NCI-H345 treated with DMSO at 0.1 percent for 48 hours (cell line): Measurements from ENCODE around the gene DAPK2.
"Not testable (repeated sequence)": the region's sequence is repeated elsewhere in the genome, so short reads cannot be mapped to it uniquely, and the experiment has no call there.

Experiments
- DNase-seq: peaks from one replicate; lab custom pipeline; 2025; ENCODE audit not compliant: unreplicated experiment; lab: John Stamatoyannopoulos, UW

Gene DAPK2

DNA sequence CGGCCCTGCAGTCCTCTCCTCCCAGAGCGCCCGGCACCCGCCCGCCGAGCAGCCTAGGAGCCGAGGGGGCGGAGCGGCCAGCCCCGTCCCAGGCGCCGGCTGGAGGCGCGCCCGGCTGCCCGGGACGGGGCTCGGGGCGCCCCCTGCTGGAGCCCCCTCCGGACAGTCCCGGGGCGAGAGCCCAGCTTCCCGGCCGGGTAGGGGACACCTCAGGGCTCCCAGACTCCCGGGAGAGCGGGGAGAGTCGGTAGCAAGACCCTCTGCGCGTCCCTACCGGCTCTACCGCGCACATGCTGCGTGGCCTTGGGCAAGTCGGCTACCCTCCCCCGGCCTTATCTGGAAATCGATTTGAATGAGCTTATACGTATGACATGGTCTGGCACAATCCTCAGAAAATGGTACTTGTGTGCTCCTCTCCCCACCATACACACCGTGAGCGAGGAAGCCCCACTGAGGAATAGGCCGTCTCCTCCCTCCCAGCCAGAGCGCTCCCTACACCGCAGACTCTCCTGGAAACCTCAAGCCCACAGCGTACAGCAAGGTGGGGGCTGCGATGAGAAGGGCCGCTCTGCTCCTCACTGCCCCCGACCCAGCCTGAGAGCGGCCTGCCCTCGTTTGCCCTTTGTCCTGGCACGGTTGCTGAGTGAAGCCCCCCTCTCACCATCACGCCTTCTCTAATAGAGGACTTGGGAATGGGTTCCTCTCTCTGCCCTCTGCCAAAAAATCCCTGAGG is at the start of gene DAPK2:
Gene DAPK2, minus strand, starts transcription at position 65 of the 733 bp plus-strand sequence. CDS start 6,224 bp downstream, outside the sequence.
- no peak for DNase-seq

- DNase-seq = no peak
Measured at GRCh38 chr15:64095431-64095794, 49.1 kb upstream of the DAPK2 start.

DNA sequence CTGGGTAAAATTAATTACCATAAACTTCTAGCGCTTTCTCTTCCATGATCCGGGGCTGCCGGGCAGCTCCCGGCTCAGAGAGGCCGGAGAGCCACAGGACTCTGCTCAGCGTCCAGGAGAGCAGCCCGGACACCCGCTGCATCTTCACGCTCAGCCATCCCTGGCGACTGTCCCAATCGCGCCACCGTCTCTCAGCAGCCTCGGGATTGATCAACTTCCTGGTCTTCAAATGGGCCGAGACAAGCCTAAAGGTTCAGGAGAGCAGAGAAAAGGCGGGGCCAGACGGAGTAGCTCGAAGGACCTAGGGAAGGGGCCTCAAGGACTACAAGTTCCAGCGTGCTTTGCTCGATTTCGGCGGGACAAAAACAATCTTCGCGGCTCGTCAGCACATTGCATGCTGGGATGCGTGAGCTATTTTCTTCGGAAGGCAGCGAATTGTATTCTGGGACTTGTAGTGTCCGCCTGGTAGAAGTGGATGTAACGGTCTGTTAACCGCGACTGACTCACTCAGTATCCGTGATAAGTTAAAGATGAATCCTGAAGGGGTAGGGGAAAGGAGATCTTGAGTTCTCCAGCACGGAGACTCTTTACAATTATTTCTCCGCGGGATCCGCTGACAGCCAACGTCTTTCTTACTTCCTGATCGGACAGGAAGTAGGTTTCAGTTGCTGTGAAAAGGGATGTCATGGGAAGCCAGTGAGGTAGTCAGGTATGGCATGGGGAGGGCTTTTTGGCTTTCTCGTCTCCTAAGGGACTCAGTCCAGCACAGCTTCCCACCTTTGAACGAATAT is 47.5 kb upstream of the DAPK2 start, which contains the start of gene CIAO2A:
Gene CIAO2A, minus strand, starts transcription at position 212 of the 791 bp plus-strand sequence. Its CDS starts 70 bp downstream, at position 142.
- DNase-seq = peak; percentile 92

GRCh38 chr15:64092864-64093626 is 46.8 kb upstream of the DAPK2 start:
- DNase-seq = no peak

GRCh38 chr15:64092075-64092820 is 46.0 kb upstream of the DAPK2 start:
- no peak for DNase-seq

GRCh38 chr15:64090527-64090926 is 44.2 kb upstream of the DAPK2 start:
- DNase-seq = no peak

GRCh38 chr15:64089543-64090280 is 43.4 kb upstream of the DAPK2 start:
- no peak for DNase-seq

GRCh38 chr15:64082757-64083156 is 36.5 kb upstream of the DAPK2 start:
- no peak for DNase-seq

- not testable (repeated sequence) for DNase-seq
Measured at GRCh38 chr15:64073496-64073895, 27.2 kb upstream of the DAPK2 start.

- no peak for DNase-seq
Measured at GRCh38 chr15:64072812-64073211, 26.5 kb upstream of the DAPK2 start.

- no peak for DNase-seq
Measured at GRCh38 chr15:64071931-64072765, 25.9 kb upstream of the DAPK2 start.

- DNase-seq = no peak
Measured at GRCh38 chr15:64070965-64071851, 24.9 kb upstream of the DAPK2 start.

- no peak for DNase-seq
Measured at GRCh38 chr15:64070106-64070505, 23.8 kb upstream of the DAPK2 start.

DNA sequence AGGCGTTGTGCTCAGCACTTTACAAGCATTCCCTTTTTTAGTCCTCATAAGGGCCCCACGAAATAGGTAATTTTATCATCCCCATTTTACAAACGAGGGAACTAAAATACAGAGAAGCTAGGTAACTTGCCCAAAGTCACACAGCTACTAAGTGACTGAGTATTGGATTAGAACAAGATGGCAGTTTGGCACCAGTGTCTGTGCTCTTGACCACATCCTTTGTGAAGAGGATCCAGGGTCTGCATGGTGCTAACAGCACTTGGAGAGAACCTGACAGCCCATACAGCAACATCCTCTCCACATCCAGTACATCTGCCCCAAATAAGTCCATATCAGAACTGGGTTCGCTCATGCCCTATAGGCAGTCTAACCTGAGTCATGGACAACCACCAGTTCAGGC is 21.8 kb upstream of the DAPK2 start:
- DNase-seq = no peak

- peak; percentile 40 for DNase-seq
Measured at GRCh38 chr15:64067564-64068030, 21.3 kb upstream of the DAPK2 start.

DNA sequence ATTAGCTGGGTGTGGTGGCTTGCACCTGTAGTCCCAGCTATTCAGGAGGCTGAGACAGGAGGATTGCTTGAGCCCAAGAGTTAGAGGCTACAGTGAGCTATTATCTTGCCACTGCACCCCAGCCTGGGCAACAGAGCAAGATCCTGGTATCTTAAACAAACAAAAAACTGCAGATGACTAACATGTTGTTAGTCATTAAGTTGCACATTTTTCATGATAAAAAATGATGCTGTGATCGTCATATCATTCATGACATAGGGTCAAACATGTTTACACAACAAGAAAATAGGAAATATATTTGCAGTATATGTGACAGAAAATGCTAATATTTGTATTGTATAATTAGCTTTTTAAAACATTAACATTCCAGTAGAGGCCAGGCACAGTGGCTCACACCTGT is 20.2 kb upstream of the DAPK2 start:
- no peak for DNase-seq

- DNase-seq = no peak
Measured at GRCh38 chr15:64060716-64061115, 14.4 kb upstream of the DAPK2 start.

- not testable (repeated sequence) for DNase-seq
Measured at GRCh38 chr15:64059104-64059503, 12.8 kb upstream of the DAPK2 start.
